Lower leg skin (tissue), 3 donors: ENCODE measurements around the gene SPTLC2.

ENCODE experiments used
- POLR2A ChIP-seq, 2 donors: fragments of 450-650 bp; IDR thresholded peaks; one replicate each; pipeline ENCODE4 v1.6.1; 2016 to 2017; ENCODE audit warnings: antibody characterized with exemption in 2 of 2, mild to moderate bottlenecking in 1 of 2, moderate library complexity in 1 of 2
- TF ChIP-seq, protein P1 (sequence below), 3 donors: fragments of 450-650 bp; IDR thresholded peaks; one replicate each; pipeline ENCODE4 v1.5.1; 2016; ENCODE audit warnings: antibody characterized with exemption in 3 of 3, mild to moderate bottlenecking in 3 of 3, moderate library complexity in 2 of 3

DNA sequence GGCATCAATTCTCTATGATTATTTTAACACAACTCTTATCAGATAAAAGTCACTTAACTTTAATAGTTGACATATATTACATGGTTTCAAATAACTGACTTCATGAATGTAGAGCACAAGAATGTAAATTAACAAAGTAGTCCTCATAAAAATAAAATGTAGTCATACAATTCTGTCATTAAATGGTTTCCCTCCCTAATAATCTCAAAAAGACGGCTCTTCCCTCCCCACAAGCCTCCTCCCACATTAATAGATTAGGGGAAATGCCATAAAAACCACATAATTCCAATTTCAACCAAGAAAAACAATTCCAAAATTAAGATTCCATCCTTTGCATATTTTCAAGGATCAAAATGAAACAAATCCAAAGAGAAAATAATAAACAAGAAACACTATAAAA lies 36.7 kb downstream of the SPTLC2 start:
- TF ChIP-seq, protein P1, sequence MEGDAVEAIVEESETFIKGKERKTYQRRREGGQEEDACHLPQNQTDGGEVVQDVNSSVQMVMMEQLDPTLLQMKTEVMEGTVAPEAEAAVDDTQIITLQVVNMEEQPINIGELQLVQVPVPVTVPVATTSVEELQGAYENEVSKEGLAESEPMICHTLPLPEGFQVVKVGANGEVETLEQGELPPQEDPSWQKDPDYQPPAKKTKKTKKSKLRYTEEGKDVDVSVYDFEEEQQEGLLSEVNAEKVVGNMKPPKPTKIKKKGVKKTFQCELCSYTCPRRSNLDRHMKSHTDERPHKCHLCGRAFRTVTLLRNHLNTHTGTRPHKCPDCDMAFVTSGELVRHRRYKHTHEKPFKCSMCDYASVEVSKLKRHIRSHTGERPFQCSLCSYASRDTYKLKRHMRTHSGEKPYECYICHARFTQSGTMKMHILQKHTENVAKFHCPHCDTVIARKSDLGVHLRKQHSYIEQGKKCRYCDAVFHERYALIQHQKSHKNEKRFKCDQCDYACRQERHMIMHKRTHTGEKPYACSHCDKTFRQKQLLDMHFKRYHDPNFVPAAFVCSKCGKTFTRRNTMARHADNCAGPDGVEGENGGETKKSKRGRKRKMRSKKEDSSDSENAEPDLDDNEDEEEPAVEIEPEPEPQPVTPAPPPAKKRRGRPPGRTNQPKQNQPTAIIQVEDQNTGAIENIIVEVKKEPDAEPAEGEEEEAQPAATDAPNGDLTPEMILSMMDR (IDR thresholded peaks at IDR 0.05), result no peak
- no peak for TF ChIP-seq POLR2A (IDR thresholded peaks at IDR 0.05)
